GM19023 (cell line): Measurements from ENCODE around the gene SLC8B1.

Experiments
- ATAC-seq: cut with Tn5 transposase; IDR thresholded peaks from one replicate; pipeline ENCODE4 v1.9.1; 2021; ENCODE audit warnings: mild to moderate bottlenecking, moderate library complexity; ENCODE audit not compliant: unreplicated experiment

The SLC8B1 gene

DNA sequence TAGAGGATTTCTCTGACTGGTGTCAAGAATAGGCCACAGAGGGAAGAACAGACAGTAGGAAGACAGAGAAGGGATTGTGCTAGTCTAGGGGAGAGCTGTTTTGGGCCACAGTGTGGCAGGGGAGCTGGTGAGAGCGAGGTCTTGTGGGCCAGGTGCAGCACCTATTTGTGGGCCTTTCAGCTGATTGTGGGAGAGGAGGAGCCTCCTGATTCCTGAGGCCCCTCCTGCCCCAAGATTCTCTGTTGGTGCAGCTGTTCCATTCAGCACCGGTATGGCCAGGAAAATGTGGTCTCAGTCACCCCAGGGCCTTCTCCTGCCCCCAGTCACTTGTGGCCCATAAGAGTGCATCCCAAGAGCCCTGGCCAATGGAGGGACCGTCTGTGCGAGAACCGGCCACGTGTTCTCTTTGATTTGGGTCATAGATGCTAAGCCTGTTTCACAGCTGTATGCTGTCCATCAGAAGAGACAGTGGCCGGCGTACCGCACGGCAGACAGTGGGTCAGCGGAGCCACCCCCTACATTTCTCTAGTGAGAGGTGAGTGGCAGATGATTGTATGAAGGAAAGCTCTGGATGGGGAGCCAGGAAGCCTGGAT lies 86.0 kb downstream of the SLC8B1 start:
- ATAC-seq, result no peak
